ENCODE results near the gene PARP11. TPM values are rescaled to one million over a fixed set of nuclear protein-coding genes. Genes with fewer than 3 reads are reported as not detected.
A peak's percentile ranks its signal among the peaks of the same experiment; 100 is the strongest.
"Not testable (repeated sequence)": the region's sequence is repeated elsewhere in the genome, so short reads cannot be mapped to it uniquely, and the experiment has no call there.

Gene PARP11
- total and polyA plus RNA-seq, 5 experiments from 2014 or later, result 6.4 to 34.2 (median 8.7) TPM

GRCh38 chr12:3881281-3881950 lies 8.2 kb upstream of the PARP11 start:
- no peak overlapping the region for H3K4me3 Mint-ChIP-seq
- H3K27me3 Mint-ChIP-seq, result peaks cover 0 to 3% (median 0%) of the 10 kb centered on the region in 5 donors
- H3K4me1 Mint-ChIP-seq, result peaks cover 10 to 28% (median 21%) of the 10 kb centered on the region in 4 donors
- H3K9me3 Mint-ChIP-seq, result peaks cover 0 to 3% (median 0%) of the 10 kb centered on the region in 9 donors
- ATAC-seq (no peak), DNase-seq (no peak)
- no peaks in the 10 kb centered on the region for H3K36me3 Mint-ChIP-seq
- POLR2A ChIA-PET, result interaction anchor here (0.6 kb wide), 1 partner anchor 22 kb away, joined by 3 read pairs; no protein-coding TSS in a partner anchor
- no peak overlapping the region for H3K27ac Mint-ChIP-seq

DNA sequence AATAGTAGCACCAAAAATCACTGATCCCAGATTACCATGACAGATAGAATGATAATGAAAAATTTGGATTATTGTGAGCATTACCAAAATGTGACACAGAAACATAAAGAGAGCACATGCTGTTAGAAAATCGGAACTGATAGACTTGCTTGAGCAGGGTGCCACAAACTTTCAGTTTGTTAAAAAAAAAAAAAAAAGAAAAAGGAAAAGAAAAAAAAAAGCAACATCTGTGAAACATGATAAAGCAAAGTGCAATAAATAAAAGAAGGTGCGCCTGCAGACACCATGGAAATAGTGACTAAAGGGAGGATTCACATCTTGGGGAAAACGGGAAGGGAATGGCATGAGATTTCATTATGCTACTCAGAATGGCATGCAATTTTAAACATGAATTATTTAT lies 6.6 kb upstream of the PARP11 start:
- POLR2A ChIA-PET, result interaction anchor here (0.9 to 1.5 kb wide), 2 partner anchors 110 to 392 kb away, joined by 3 to 4 read pairs; no protein-coding TSS in a partner anchor

DNA sequence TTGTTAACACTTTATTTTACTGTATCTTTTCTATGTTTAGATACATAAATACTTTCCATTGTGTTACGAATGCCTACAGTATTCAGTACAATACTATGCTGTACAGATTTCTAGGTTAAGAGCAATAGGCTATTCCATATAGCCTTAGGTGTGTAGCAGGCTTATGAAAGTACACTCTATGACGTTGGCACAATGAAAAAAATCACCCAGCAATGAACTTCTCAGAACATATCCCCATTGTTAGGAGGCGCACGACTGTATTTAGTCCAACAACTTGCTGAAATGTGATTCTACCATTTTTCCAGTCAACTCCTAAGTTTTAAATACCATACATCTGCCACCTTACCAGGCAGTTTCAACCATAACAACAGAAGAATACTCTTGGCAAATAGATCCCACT lies 1.8 kb downstream of the PARP11 start:
- H3K9me3 Mint-ChIP-seq, result peaks cover 0 to 2% (median 0%) of the 10 kb centered on the region in 9 donors
- H3K4me3 Mint-ChIP-seq, result peak overlapping the region; percentile 91 to 99 (median 96)
- H3K36me3 Mint-ChIP-seq, result peaks cover 0 to 14% (median 9%) of the 10 kb centered on the region in 3 donors
- no peaks in the 10 kb centered on the region for H3K27me3 Mint-ChIP-seq
- DNase-seq (no peak), ATAC-seq (no peak)
- POLR2A ChIA-PET, result interaction anchor here (0.5 kb wide), 1 partner anchor 243 kb away, joined by 3 read pairs; no protein-coding TSS in a partner anchor
- H3K4me1 Mint-ChIP-seq, result peaks cover 23 to 64% (median 60%) of the 10 kb centered on the region in 4 donors
- H3K27ac Mint-ChIP-seq, result peak overlapping the region; percentile 96 to 99 (median 98)

More for the DNA sequence above, 6.6 kb upstream of the PARP11 start:
- Mint-ChIP-seq H3K4me3 (peak overlapping the region in 2 of 10 donors; percentile 51 to 66), H3K27me3 (no peaks in the 10 kb centered on the region), H3K27ac (peak overlapping the region in 6 of 10 donors; percentile 54 to 92 (median 81)), H3K9me3 (peaks cover 0 to 3% (median 0%) of the 10 kb centered on the region in 9 donors), H3K4me1 (peaks cover 6 to 19% (median 15%) of the 10 kb centered on the region in 4 donors), H3K36me3 (no peaks in the 10 kb centered on the region)
- ATAC-seq, result no peak
- no peak for DNase-seq

DNA sequence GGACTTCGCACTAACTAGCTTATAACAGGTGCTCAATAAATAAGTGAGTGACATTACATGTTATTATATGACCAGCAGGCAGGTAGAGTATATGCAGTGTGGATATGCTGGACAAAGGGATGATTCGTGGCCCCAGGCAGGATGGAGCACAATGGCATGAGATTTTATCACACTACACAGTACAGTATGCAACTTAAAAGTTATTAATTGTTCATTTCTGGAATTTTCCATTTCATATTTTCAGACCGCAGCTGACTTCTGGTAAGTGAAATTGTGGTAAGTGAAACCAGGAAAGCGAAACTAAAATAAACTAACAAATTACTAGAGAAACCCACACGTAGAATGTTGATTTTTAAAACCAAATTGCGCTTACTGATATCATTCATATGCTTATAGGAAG lies 3.3 kb downstream of the PARP11 start:
- POLR2A ChIA-PET, result no interaction called here
- ATAC-seq (no peak), DNase-seq (peak in 2 of 10 donors; percentile 37 to 47)
- H3K27me3 Mint-ChIP-seq, result no peaks in the 10 kb centered on the region
- peak overlapping the region; percentile 86 to 99 (median 96) for H3K4me3 Mint-ChIP-seq
- H3K27ac Mint-ChIP-seq, result peak overlapping the region; percentile 88 to 99 (median 98)
- peaks cover 27 to 64% (median 62%) of the 10 kb centered on the region in 4 donors for H3K4me1 Mint-ChIP-seq
- peaks cover 13 to 29% (median 24%) of the 10 kb centered on the region in 3 donors for H3K36me3 Mint-ChIP-seq
- H3K9me3 Mint-ChIP-seq, result peaks cover 7 to 17% (median 10%) of the 10 kb centered on the region in 9 donors

DNA sequence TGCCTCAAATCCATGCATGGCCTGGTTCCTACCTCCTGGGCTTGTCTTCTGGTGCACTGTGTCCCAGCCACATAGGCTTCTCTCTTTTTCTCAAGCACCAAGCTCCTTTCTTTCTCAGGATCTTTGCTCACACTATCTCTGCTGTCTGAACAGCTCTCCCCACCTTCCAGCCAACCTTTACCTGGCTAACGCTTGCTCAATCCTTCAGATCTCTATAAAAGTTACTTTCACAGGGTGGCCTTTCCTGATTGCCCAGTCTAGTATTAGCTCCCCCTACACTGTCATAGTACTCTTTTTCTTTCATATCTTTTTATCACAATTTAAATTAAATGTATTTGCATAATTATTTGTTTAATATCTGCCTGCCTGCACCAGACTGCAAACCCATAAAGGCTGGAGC lies 3.8 kb downstream of the PARP11 start:
- POLR2A ChIA-PET, result no interaction called here
- peaks cover 16 to 29% (median 24%) of the 10 kb centered on the region in 3 donors for H3K36me3 Mint-ChIP-seq
- peak overlapping the region; percentile 86 to 99 (median 96) for H3K4me3 Mint-ChIP-seq
- peak overlapping the region; percentile 88 to 99 (median 98) for H3K27ac Mint-ChIP-seq
- H3K4me1 Mint-ChIP-seq, result peaks cover 27 to 68% (median 64%) of the 10 kb centered on the region in 4 donors
- H3K9me3 Mint-ChIP-seq, result peaks cover 7 to 20% (median 10%) of the 10 kb centered on the region in 9 donors
- DNase-seq (no peak), ATAC-seq (no peak)
- H3K27me3 Mint-ChIP-seq, result no peaks in the 10 kb centered on the region

DNA sequence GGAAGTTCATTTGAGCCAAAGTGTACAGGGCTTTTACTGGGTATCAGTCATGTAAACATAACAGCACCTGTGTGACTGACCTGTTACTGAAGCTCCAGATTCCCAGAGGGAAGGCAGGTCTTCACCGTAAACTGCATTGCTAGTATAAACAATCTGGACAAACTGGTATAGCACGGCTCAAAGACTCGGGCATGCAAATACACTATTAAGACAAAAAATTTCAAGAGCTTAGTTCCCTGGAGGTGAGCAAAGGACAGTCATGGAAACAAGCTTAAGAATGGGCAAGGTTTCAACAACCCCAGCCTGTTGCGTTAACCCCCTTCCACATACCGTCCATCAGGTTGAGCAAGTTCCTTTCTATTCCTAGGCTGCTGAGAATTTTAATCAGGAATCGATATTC lies 9.4 kb downstream of the PARP11 start:
- no peak for ATAC-seq
- peaks cover 10 to 34% (median 20%) of the 10 kb centered on the region in 4 donors for H3K4me1 Mint-ChIP-seq
- H3K9me3 Mint-ChIP-seq, result peaks cover 7 to 20% (median 14%) of the 10 kb centered on the region in 9 donors
- peaks cover 24 to 55% (median 53%) of the 10 kb centered on the region in 3 donors for H3K36me3 Mint-ChIP-seq
- POLR2A ChIA-PET, result no interaction called here
- no peak overlapping the region for H3K4me3 Mint-ChIP-seq
- H3K27me3 Mint-ChIP-seq, result no peaks in the 10 kb centered on the region
- DNase-seq, result no peak
- H3K27ac Mint-ChIP-seq, result peak overlapping the region in 4 of 10 donors; percentile 1 to 50 (median 14)

DNA sequence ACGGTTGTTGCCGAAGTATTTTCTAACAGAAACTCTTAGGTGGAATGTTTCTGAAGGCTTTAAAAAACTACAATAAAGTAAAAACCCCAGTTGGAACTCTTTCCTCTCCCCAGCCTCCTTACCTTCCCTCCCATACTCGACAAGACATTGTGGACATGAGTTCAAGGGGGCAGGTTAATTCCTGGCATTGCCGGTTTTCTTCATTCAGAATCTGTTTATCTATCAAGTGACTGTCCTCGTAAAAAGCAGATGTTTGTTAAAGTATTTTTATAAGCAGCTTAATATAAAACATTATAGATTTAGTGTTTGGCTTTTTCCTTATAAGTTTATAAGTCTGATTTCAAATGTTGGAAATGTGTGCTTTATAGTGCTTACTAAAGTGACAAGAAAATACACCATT lies 30.7 kb downstream of the PARP11 start:
- peak overlapping the region in 1 of 10 donors; percentile 48 for H3K27ac Mint-ChIP-seq
- peaks cover 0 to 12% (median 6%) of the 10 kb centered on the region in 9 donors for H3K9me3 Mint-ChIP-seq
- DNase-seq, result no peak
- no peaks in the 10 kb centered on the region for H3K27me3 Mint-ChIP-seq
- H3K4me1 Mint-ChIP-seq, result peaks cover 9 to 55% (median 31%) of the 10 kb centered on the region in 4 donors
- peaks cover 8 to 58% (median 47%) of the 10 kb centered on the region in 3 donors for H3K36me3 Mint-ChIP-seq
- H3K4me3 Mint-ChIP-seq, result no peak overlapping the region
- no peak for ATAC-seq
- POLR2A ChIA-PET, result no interaction called here

- DNase-seq, result no peak
- POLR2A ChIA-PET, result no interaction called here
- no peaks in the 10 kb centered on the region for H3K27me3 Mint-ChIP-seq
- peaks cover under 1 to 57% (median 41%) of the 10 kb centered on the region in 3 donors for H3K36me3 Mint-ChIP-seq
- H3K27ac Mint-ChIP-seq, result peak overlapping the region in 7 of 10 donors; percentile 3 to 52 (median 34)
- H3K4me3 Mint-ChIP-seq, result no peak overlapping the region
- no peak for ATAC-seq
- peaks cover 0 to 5% (median under 1%) of the 10 kb centered on the region in 9 donors for H3K9me3 Mint-ChIP-seq
- H3K4me1 Mint-ChIP-seq, result peaks cover 11 to 60% (median 34%) of the 10 kb centered on the region in 4 donors
Observed at GRCh38 chr12:3841783-3842182, 31.4 kb downstream of the PARP11 start.

GRCh38 chr12:3840833-3841232 lies 32.4 kb downstream of the PARP11 start:
- peak overlapping the region in 2 of 10 donors; percentile 44 to 55 for H3K27ac Mint-ChIP-seq
- H3K27me3 Mint-ChIP-seq, result not testable (repeated sequence)

GRCh38 chr12:3839745-3840144 lies 33.5 kb downstream of the PARP11 start:
- Mint-ChIP-seq H3K4me1 (peaks cover 19 to 67% (median 47%) of the 10 kb centered on the region in 4 donors), H3K27ac (peak overlapping the region in 4 of 10 donors; percentile 5 to 34 (median 22))

More at GRCh38 chr12:3840833-3841232, 32.4 kb downstream of the PARP11 start:
- H3K4me3 Mint-ChIP-seq, DNase-seq, H3K9me3 Mint-ChIP-seq, POLR2A ChIA-PET, ATAC-seq: not testable (repeated sequence)
- peaks cover 17 to 68% (median 42%) of the 10 kb centered on the region in 4 donors for H3K4me1 Mint-ChIP-seq
- peaks cover 5 to 63% (median 44%) of the 10 kb centered on the region in 3 donors for H3K36me3 Mint-ChIP-seq

DNA sequence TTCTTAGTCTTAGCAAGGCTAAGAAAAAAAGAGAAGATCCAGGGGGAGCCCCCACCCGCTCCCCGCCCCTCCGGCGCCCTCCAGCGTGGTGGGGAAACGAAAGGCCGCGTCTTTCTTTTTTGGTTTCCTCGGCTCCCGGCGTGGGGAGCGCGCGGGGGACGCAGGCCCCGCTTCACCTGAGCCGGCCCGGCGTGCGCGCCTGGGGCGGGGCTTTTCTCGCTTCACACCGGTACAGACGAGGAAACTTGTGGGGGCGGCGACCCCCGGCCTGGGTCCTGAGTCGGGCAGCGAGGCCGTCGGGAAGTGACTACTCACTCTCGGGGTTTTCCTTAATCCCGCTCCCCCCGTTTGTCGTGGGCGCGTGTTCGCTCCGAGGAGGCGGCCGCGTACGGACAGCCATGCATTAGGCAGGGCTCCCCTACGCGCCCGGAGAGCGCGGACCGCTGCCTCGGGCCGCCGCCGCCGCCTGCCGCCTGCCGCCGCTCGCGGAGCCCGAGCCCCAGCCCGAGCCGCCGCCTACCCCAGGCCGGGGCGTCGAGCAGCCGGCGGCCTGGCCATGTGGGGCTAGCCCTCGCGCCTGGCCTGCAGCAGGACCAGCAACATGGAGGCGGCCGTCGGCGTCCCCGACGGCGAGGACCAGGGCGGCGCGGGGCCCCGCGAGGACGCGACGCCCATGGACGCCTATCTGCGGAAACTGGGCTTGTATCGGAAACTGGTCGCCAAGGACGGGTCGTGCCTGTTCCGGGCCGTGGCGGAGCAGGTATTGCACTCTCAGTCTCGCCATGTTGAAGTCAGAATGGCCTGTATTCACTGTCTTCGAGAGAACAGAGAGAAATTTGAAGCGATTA lies 34.3 kb downstream of the PARP11 start:
- Mint-ChIP-seq H3K4me1 (peaks cover 21 to 68% (median 51%) of the 10 kb centered on the region in 4 donors), H3K4me3 (peak overlapping the region in 9 of 10 donors; percentile 31 to 86 (median 73)), H3K27ac (peak overlapping the region in 5 of 10 donors; percentile 37 to 77 (median 43)), H3K36me3 (peaks cover 9 to 52% (median 46%) of the 10 kb centered on the region in 3 donors)
- ATAC-seq, result peak; percentile 75 to 80
- H3K9me3 Mint-ChIP-seq, POLR2A ChIA-PET, H3K27me3 Mint-ChIP-seq: not testable (repeated sequence)
- DNase-seq, result peak; percentile 4 to 59 (median 24)

More at GRCh38 chr12:3839745-3840144, 33.5 kb downstream of the PARP11 start:
- peaks cover 9 to 58% (median 46%) of the 10 kb centered on the region in 3 donors for H3K36me3 Mint-ChIP-seq
- H3K9me3 Mint-ChIP-seq, H3K27me3 Mint-ChIP-seq, ATAC-seq, DNase-seq, POLR2A ChIA-PET: not testable (repeated sequence)
- peak overlapping the region in 5 of 10 donors; percentile 50 to 68 (median 57) for H3K4me3 Mint-ChIP-seq

DNA sequence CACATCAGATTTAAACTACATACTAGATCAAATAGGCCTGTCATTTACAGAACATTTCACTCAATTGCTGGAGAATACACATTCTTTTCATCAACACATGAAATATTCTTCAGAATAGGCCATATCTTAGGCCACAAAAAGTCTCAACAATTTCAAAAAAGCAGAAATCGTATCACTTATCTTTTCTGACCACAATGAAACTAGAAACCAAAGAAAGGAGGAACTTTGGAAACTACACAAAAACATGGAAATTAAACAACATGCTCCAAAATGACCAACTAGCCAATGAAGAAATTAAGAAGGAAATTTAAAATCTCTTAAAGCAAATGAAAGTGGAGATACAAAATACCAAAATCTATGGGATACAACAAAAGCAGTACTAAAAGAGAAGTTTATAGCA lies 35.1 kb downstream of the PARP11 start:
- H3K9me3 Mint-ChIP-seq, result peaks cover 0 to 4% (median 0%) of the 10 kb centered on the region in 9 donors
- peak overlapping the region; percentile 20 to 89 (median 50) for H3K27ac Mint-ChIP-seq
- POLR2A ChIA-PET, result no interaction called here
- H3K27me3 Mint-ChIP-seq, result no peaks in the 10 kb centered on the region
- ATAC-seq (no peak), DNase-seq (no peak)
- peaks cover 9 to 49% (median 46%) of the 10 kb centered on the region in 3 donors for H3K36me3 Mint-ChIP-seq
- peak overlapping the region in 9 of 10 donors; percentile 50 to 86 (median 73) for H3K4me3 Mint-ChIP-seq
- H3K4me1 Mint-ChIP-seq, result peaks cover 21 to 66% (median 53%) of the 10 kb centered on the region in 4 donors

Data from naive thymus-derived CD8-positive, alpha-beta T cell (primary cell).